22Rv1 (cell line): ENCODE results near the gene NUP85.

Experiments
- H3K27ac ChIP-seq: fragments of 450-650 bp; 2 replicates; pipeline ENCODE4 v1.5.1; 2017
- ZFX ChIP-seq: fragments of 450-650 bp; IDR thresholded peaks from 2 replicates; pipeline ENCODE4 v1.6.1; 2017; ENCODE audit warnings: antibody characterized with exemption, borderline replicate concordance
- TF ChIP-seq, protein P1 (sequence below): fragments of 450-650 bp; IDR thresholded peaks from 2 replicates; pipeline ENCODE4 v1.5.1; 2017; ENCODE audit warnings: mild to moderate bottlenecking

The NUP85 gene

DNA sequence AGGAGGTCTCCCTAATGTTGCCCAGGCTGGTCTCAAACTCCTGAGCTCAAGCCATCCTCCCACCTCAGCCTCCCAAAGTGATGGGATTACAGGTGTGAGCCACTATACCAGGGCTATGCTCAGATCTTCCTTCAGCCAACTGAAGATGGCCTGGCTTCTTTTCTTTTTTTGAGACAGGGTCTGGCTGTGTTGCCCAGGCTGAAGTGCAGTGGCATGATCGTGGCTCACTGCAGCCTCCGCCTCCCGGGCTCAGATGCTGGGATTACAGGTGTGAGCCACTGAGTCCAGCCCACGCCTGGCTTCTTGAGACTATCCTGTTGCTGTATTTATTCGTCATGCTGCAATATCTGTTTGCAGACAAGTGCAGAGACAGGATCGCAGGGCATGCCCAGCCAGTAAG, 79.6 kb downstream of the NUP85 start:
- no peak overlapping the region for H3K27ac ChIP-seq
- no peak for TF ChIP-seq ZFX
- TF ChIP-seq, protein P1, sequence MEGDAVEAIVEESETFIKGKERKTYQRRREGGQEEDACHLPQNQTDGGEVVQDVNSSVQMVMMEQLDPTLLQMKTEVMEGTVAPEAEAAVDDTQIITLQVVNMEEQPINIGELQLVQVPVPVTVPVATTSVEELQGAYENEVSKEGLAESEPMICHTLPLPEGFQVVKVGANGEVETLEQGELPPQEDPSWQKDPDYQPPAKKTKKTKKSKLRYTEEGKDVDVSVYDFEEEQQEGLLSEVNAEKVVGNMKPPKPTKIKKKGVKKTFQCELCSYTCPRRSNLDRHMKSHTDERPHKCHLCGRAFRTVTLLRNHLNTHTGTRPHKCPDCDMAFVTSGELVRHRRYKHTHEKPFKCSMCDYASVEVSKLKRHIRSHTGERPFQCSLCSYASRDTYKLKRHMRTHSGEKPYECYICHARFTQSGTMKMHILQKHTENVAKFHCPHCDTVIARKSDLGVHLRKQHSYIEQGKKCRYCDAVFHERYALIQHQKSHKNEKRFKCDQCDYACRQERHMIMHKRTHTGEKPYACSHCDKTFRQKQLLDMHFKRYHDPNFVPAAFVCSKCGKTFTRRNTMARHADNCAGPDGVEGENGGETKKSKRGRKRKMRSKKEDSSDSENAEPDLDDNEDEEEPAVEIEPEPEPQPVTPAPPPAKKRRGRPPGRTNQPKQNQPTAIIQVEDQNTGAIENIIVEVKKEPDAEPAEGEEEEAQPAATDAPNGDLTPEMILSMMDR, result no peak
